HUES64 (cell line): Measurements from ENCODE around the gene HS6ST2.

ENCODE experiments used
- H3K27ac ChIP-seq: 2 replicates; pipeline ENCODE4 v1.7.0; 2013; ENCODE audit warnings: low read depth, low read length, inconsistent platforms
- H3K27me3 ChIP-seq: 2 replicates; pipeline ENCODE4 v1.6.1; 2013; ENCODE audit warnings: mild to moderate bottlenecking, low read length; ENCODE audit not compliant: insufficient read depth
- H3K36me3 ChIP-seq: 2 replicates; pipeline ENCODE4 v1.6.1; 2013; ENCODE audit warnings: mild to moderate bottlenecking, low read length; ENCODE audit not compliant: insufficient read depth
- H3K4me1 ChIP-seq: 2 replicates; pipeline ENCODE4 v1.6.1; 2013; ENCODE audit warnings: mild to moderate bottlenecking, low read length, moderate library complexity; ENCODE audit not compliant: insufficient read depth
- H3K4me3 ChIP-seq: 2 replicates; pipeline ENCODE4 v1.5.1; 2013; ENCODE audit warnings: mild to moderate bottlenecking, low read length, moderate library complexity
- H3K9ac ChIP-seq: 2 replicates; pipeline ENCODE4 v1.6.1; 2013; ENCODE audit warnings: mild to moderate bottlenecking, low read depth, low read length
- H3K9me3 ChIP-seq: 2 replicates; pipeline ENCODE4 v1.6.1; 2013; ENCODE audit warnings: low read depth, low read length; ENCODE audit not compliant: insufficient read depth
- WGBS: fragments of 150-250, 120-280 bp; methylation state at CpG from one replicate; pipeline ENCODE4 v1.1.7; 2013; ENCODE audit warnings: missing lambda C conversion rate; 5-methylcytosine and 5-hydroxymethylcytosine counted together

Gene HS6ST2

GRCh38 chrX:132710656-132711155, 247.7 kb downstream of the HS6ST2 start:
- Histone ChIP-seq H3K9me3 (no peaks in the 10 kb centered on the region), H3K4me3 (no peak overlapping the region), H3K4me1 (no peaks in the 10 kb centered on the region; the same call in 1 of the 2 replicates), H3K36me3 (no peaks in the 10 kb centered on the region), H3K27ac (no peak overlapping the region), H3K27me3 (no peaks in the 10 kb centered on the region), H3K9ac (no peak overlapping the region)
- 87% methylated on average over 1 of the region's 1 CpG for WGBS

GRCh38 chrX:132708529-132708928, 249.9 kb downstream of the HS6ST2 start:
- no peaks in the 10 kb centered on the region for H3K36me3 ChIP-seq
- no peak overlapping the region for H3K9ac ChIP-seq
- H3K27me3 ChIP-seq = no peaks in the 10 kb centered on the region
- no peak overlapping the region for H3K4me3 ChIP-seq
- H3K4me1 ChIP-seq = peaks cover 9% of the 10 kb centered on the region; the same call in 1 of the 2 replicates
- no peaks in the 10 kb centered on the region for H3K9me3 ChIP-seq
- no peak overlapping the region for H3K27ac ChIP-seq

GRCh38 chrX:132704769-132705168, 253.7 kb downstream of the HS6ST2 start:
- Histone ChIP-seq H3K4me1 (peaks cover 9% of the 10 kb centered on the region; the same call in 1 of the 2 replicates), H3K9ac (no peak overlapping the region), H3K27me3 (no peaks in the 10 kb centered on the region; the same call in 1 of the 2 replicates), H3K4me3 (no peak overlapping the region), H3K9me3 (no peaks in the 10 kb centered on the region), H3K27ac (no peak overlapping the region; the same call in 1 of the 2 replicates), H3K36me3 (no peaks in the 10 kb centered on the region)
- WGBS = 37% methylated on average over 2 of the region's 2 CpGs

DNA sequence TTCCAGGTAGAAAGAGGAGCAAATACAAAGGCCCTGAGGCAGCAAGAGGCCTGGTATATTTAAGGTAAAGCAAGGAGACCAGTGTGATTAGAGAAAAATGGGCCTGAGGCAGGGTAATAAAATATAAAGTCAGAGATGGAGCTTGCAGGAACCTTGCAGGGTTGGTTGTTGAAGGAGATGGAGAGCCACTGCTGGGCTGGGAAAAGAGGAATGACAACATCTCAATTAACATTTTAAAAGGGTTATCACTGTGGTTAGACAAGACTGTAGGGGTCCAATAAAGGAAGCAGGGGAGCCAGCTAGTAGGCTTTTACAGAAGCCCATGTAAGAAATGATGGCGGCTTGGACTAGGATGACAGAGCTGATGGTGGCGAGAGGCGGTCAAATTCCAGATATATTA, 264.0 kb downstream of the HS6ST2 start:
- H3K4me1 ChIP-seq = peaks cover 20% of the 10 kb centered on the region; the same call in 1 of the 2 replicates
- H3K27ac ChIP-seq = no peak overlapping the region
- WGBS = 50% methylated on average over 3 of the region's 3 CpGs
- H3K9ac ChIP-seq = no peak overlapping the region
- H3K4me3 ChIP-seq = no peak overlapping the region
- H3K9me3 ChIP-seq = no peaks in the 10 kb centered on the region
- H3K36me3 ChIP-seq = no peaks in the 10 kb centered on the region
- H3K27me3 ChIP-seq = no peaks in the 10 kb centered on the region; the same call in 1 of the 2 replicates

DNA sequence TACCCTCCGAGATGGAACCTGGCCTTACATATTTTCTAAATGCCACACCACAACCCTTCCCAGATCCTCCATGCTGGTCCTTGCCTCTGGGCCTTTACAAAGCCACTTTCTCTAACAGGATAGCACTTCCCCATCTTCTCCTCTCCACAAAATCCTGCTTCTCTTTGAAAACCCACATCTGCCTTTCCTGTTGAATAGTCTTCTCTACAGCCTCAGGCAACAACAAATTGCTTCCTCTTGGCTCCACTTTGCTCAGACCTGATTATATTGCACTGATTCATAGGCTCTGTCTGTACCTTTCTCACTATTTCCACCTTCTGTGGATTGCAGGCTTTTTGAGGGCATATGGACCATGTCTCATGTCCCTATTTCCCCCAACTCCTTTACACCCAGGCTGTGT, 265.9 kb downstream of the HS6ST2 start:
- no peak overlapping the region for H3K9ac ChIP-seq
- no peaks in the 10 kb centered on the region for H3K9me3 ChIP-seq
- no peak overlapping the region for H3K4me3 ChIP-seq
- H3K4me1 ChIP-seq = peaks cover 26% of the 10 kb centered on the region; the same call in 1 of the 2 replicates
- WGBS = 79% methylated on average over 1 of the region's 1 CpG
- no peak overlapping the region for H3K27ac ChIP-seq
- H3K27me3 ChIP-seq = no peaks in the 10 kb centered on the region; the same call in 1 of the 2 replicates
- H3K36me3 ChIP-seq = no peaks in the 10 kb centered on the region

DNA sequence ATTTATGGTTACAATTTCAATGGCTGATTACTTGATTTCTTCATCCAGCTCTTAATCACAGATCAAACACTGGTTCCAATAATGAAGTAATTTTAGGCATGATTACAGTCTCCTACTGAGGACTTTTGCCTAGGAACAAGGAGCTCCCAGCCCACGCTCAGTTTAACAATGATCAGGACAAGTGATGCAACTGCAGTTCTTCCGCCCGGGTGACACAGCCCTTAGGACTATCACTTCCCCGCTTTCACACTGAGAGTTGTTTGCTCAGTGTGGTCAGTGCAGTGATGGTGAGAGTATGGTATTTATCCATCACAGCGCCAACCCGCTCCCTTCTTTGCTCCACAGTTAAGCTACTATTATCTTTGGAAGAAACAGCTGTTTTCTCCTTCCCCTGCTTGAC, 266.4 kb downstream of the HS6ST2 start:
- Histone ChIP-seq H3K4me1 (peaks cover 26% of the 10 kb centered on the region; the same call in 1 of the 2 replicates), H3K36me3 (no peaks in the 10 kb centered on the region), H3K27ac (no peak overlapping the region), H3K9me3 (no peaks in the 10 kb centered on the region), H3K9ac (no peak overlapping the region), H3K4me3 (no peak overlapping the region), H3K27me3 (no peaks in the 10 kb centered on the region; the same call in 1 of the 2 replicates)
- WGBS = 91% methylated on average over 5 of the region's 6 CpGs

DNA sequence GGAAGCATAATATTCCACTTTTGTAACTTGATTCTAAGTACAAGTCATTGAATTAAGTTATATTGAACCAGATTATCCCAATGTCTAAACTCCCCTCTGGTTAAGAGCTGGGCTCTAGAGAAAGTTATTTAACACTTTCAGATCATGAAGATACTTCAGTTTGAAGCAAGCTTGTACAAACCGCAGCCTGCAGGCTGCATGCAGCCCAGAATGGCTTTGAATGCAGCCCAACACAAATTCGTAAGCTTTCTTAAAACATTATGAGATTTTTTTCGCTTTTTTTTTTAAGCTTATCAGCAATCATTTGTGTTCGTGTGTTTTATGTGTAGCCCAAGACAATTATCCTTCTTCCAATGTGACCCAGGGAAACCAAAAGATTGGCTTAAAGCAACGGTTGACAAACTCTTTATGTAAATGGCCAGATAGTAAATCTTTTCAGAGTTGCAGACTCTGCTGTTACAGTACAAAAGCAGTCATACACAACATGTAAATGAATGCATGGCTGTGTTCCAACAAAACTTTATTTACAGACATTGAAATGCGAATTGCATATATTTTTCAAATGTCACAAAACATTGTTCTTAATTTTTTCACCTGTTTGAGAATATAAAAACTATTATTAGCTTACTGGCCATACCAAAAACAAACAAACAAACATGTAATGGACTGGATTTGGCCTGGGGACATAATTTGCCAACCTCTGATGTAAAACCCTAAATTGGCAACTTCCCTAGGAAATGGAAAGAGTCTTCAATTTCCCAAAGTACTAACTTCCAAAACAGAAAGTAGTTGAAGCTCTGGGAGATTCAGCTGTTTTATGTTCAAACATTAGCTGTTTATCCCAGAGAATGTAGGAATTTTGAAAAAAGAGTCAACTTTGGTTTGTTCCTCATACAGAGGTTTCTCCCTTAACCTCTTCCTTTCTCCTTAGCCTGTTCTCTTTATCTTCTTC, 268.5 kb downstream of the HS6ST2 start:
- Histone ChIP-seq H3K36me3 (no peaks in the 10 kb centered on the region), H3K27ac (no peak overlapping the region), H3K9me3 (no peaks in the 10 kb centered on the region), H3K27me3 (no peaks in the 10 kb centered on the region; the same call in 1 of the 2 replicates), H3K4me3 (no peak overlapping the region), H3K4me1 (peaks cover 26% of the 10 kb centered on the region; the same call in 1 of the 2 replicates), H3K9ac (no peak overlapping the region)
- WGBS = 53% methylated on average over 5 of the region's 6 CpGs

DNA sequence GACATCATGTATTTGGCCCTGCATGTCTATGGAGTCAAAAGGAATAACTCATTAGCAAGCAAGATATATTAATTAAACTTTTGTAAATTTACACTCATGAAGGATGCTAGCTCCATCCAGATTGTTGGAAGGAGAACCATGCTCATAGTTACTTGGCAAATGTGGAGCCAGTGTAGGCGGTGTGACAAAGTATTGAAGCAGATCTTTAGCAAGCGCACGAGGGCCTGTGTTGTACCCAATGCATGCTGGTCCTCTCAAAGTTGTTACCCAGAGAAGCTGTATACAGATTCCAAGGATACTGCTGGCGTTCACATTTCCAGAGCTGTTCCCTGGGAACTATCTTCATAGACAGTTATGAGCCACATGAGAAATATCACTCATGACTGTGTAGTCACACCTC, 273.2 kb downstream of the HS6ST2 start:
- Histone ChIP-seq H3K9ac (no peak overlapping the region), H3K4me3 (no peak overlapping the region), H3K27me3 (no peaks in the 10 kb centered on the region), H3K4me1 (peaks cover 15% of the 10 kb centered on the region; the same call in 1 of the 2 replicates), H3K36me3 (no peaks in the 10 kb centered on the region), H3K27ac (no peak overlapping the region), H3K9me3 (no peaks in the 10 kb centered on the region)
- 92% methylated on average over 4 of the region's 4 CpGs for WGBS

GRCh38 chrX:132677233-132677716, 281.2 kb downstream of the HS6ST2 start:
- no CpG with 5 or more reads among the region's 2 CpGs for WGBS
- H3K36me3 ChIP-seq = no peaks in the 10 kb centered on the region
- peaks cover 38% of the 10 kb centered on the region for H3K27me3 ChIP-seq

DNA sequence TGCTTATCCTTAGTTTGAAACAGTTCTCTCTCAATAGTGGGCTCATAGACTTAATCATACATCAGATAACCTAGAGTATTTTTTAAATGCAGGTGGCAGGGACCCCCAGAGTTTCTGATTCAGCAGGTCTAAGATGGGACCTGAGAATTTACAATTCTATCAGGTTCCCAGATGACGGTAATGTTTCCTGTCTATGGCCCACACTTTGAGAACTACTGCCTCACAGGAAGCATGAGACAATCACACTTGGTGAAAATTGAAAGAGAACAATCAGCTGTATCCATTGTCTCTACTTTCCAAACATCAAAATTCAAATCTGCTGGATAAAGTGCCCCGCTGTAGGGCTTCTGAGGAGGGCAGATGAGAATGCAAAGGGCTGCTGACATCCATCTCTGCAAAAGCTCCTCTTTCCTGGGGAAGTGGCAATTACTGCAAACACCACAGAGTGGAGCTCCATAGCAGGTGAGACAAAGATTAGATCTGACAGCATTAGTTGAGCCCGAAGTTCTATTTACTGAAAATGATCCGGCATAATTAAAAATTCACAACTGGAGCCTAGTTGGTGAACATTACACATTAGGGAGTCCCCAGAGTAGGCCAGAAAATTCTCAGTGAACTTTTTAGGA, 281.8 kb downstream of the HS6ST2 start:
- no peaks in the 10 kb centered on the region for H3K9me3 ChIP-seq
- H3K4me1 ChIP-seq = peaks cover 22% of the 10 kb centered on the region
- H3K27me3 ChIP-seq = peaks cover 44% of the 10 kb centered on the region
- no peak overlapping the region for H3K4me3 ChIP-seq
- H3K9ac ChIP-seq = no peak overlapping the region
- 34% methylated on average over 3 of the region's 4 CpGs for WGBS
- H3K27ac ChIP-seq = no peak overlapping the region
- H3K36me3 ChIP-seq = no peaks in the 10 kb centered on the region

More at GRCh38 chrX:132677233-132677716, 281.2 kb downstream of the HS6ST2 start:
- Histone ChIP-seq H3K9ac (no peak overlapping the region), H3K4me1 (peaks cover 19% of the 10 kb centered on the region; the same call in 1 of the 2 replicates), H3K27ac (no peak overlapping the region), H3K9me3 (no peaks in the 10 kb centered on the region), H3K4me3 (no peak overlapping the region)

GRCh38 chrX:132676102-132676501, 282.3 kb downstream of the HS6ST2 start:
- no peak overlapping the region for H3K4me3 ChIP-seq
- H3K36me3 ChIP-seq = no peaks in the 10 kb centered on the region
- peaks cover 25% of the 10 kb centered on the region for H3K4me1 ChIP-seq
- H3K9ac ChIP-seq = no peak overlapping the region
- peaks cover 46% of the 10 kb centered on the region for H3K27me3 ChIP-seq
- no peaks in the 10 kb centered on the region for H3K9me3 ChIP-seq
- no peak overlapping the region for H3K27ac ChIP-seq
- 32% methylated on average over 2 of the region's 3 CpGs for WGBS
